Body of pancreas (tissue), 4 donors: ENCODE results near the gene SUN2. TPM values are rescaled to one million over a fixed set of nuclear protein-coding genes. Genes with fewer than 3 reads are reported as not detected.

Source experiments
- ATAC-seq: fragments of 150-250 bp; one replicate; pipeline ENCODE4 v1.9.1; 2016
- DNase-seq, 4 donors: peaks; one replicate each; pipeline ENCODE4 v3.0.0-alpha.2; 2019
- H3K27ac ChIP-seq, 4 donors: fragments of 200-600 bp; sonication (generic); 1 replicate in 3 of 4; 2 replicates in 1 of 4; pipeline versions ENCODE4 v1.5.1 to v1.6.1; 2016 to 2019; ENCODE audit warnings: mild to moderate bottlenecking in 1 of 4, mixed read lengths in 1 of 4, moderate library complexity in 1 of 4
- H3K27me3 ChIP-seq, 2 donors: fragments of 200-600 bp; sonication (generic); one replicate each; pipeline ENCODE4 v1.6.0; 2016; ENCODE audit warnings: mild to moderate bottlenecking in 1 of 2
- H3K36me3 ChIP-seq, 2 donors: fragments of 200-600 bp; sonication (generic); replicated peaks in 1 of 2; 2 replicates each; pipeline ENCODE4 v1.5.1; 2016; ENCODE audit warnings: low read depth in 2 of 2; ENCODE audit not compliant: insufficient read depth in 1 of 2
- H3K4me1 ChIP-seq: fragments of 200-600 bp; sonication (generic); one replicate; pipeline ENCODE4 v1.6.0; 2016
- H3K4me3 ChIP-seq, 2 donors: fragments of 200-600 bp; sonication (generic); 1 replicate in 1 of 2; 2 replicates in 1 of 2; pipeline ENCODE4 v1.5.1; 2016 to 2019
- H3K9me3 ChIP-seq, 3 donors: fragments of 200-600 bp; sonication (generic); 1 replicate in 2 of 3; 2 replicates in 1 of 3; pipeline ENCODE4 v1.5.1; 2016
- CTCF ChIP-seq, 7 experiments: fragments of 450-650 bp in 4 of 7; fragments of 200-600 bp in 3 of 7; sonication (generic) in 3 of 7; IDR thresholded peaks; one replicate each; pipeline ENCODE4 v1.5.1; 2016 to 2019; ENCODE audit warnings: antibody characterized with exemption in 7 of 7
- POLR2A ChIP-seq, 3 donors: fragments of 450-650 bp; IDR thresholded peaks; one replicate each; pipeline ENCODE4 v1.6.1; 2016; ENCODE audit warnings: antibody characterized with exemption in 3 of 3, mild to moderate bottlenecking in 2 of 3
- WGBS, 2 donors: methylation state at CpG; one replicate each; pipeline ENCODE4 v1.1.5; 2017; 5-methylcytosine and 5-hydroxymethylcytosine counted together
- intact Hi-C: fragments of 100-400 bp; cut with DNase I; formaldehyde crosslinking; loops from one replicate; pipeline ENCODE4 v1.15.1; 2023
- total RNA-seq, 2 donors: library from RNA; depleted of rRNA; stranded (reverse); fragments of >200 nt; gene quantifications; one replicate each; pipeline ENCODE4 v1.1.0, GENCODE V29; 2016

SUN2 gene
- total RNA-seq, 2 donors from 2014 or later: 143 to 166 TPM

GRCh38 chr22:38751066-38751421 is 4.8 kb downstream of the SUN2 start:
- peaks cover 21 to 51% of the 10 kb centered on the region in 2 donors for H3K36me3 ChIP-seq
- no peak overlapping the region for H3K27ac ChIP-seq
- WGBS, 2 donors: 86 to 94% methylated on average over 9 to 12 of the region's 12 CpGs
- intact Hi-C loops: no loop called here
- H3K27me3 ChIP-seq: no peaks in the 10 kb centered on the region
- H3K4me1 ChIP-seq: peaks cover 39% of the 10 kb centered on the region
- DNase-seq (no peak), ATAC-seq (no peak)
- H3K9me3 ChIP-seq: no peaks in the 10 kb centered on the region
- TF ChIP-seq POLR2A (IDR thresholded peaks at IDR 0.05) (no peak), CTCF (IDR thresholded peaks at IDR 0.05) (no peak)
- no peak overlapping the region for H3K4me3 ChIP-seq

GRCh38 chr22:38750638-38751037 is 5.2 kb downstream of the SUN2 start:
- Histone ChIP-seq H3K27ac (no peak overlapping the region), H3K36me3 (peaks cover 21 to 53% of the 10 kb centered on the region in 2 donors), H3K4me3 (no peak overlapping the region), H3K4me1 (peaks cover 39% of the 10 kb centered on the region), H3K27me3 (no peaks in the 10 kb centered on the region), H3K9me3 (no peaks in the 10 kb centered on the region)
- TF ChIP-seq CTCF (IDR thresholded peaks at IDR 0.05): no peak
- TF ChIP-seq POLR2A (IDR thresholded peaks at IDR 0.05): no peak
- intact Hi-C loops: no loop called here
- DNase-seq (no peak), ATAC-seq (no peak)
- 90 to 93% methylated on average over 5 to 17 of the region's 17 CpGs for WGBS, 2 donors

- no peak overlapping the region for H3K4me3 ChIP-seq
- H3K36me3 ChIP-seq: peaks cover 21 to 57% of the 10 kb centered on the region in 2 donors
- no peak for ATAC-seq
- TF ChIP-seq POLR2A (IDR thresholded peaks at IDR 0.05) (no peak), CTCF (IDR thresholded peaks at IDR 0.05) (no peak)
- no peaks in the 10 kb centered on the region for H3K27me3 ChIP-seq
- peaks cover 39% of the 10 kb centered on the region for H3K4me1 ChIP-seq
- WGBS, 2 donors: 94 to 95% methylated on average over 14 of the region's 14 CpGs
- no peak overlapping the region for H3K27ac ChIP-seq
- DNase-seq: no peak
- H3K9me3 ChIP-seq: no peaks in the 10 kb centered on the region
- intact Hi-C loops: no loop called here
These were observed 5.7 kb downstream of the SUN2 start for GRCh38 chr22:38750104-38750503.

GRCh38 chr22:38748487-38749136 is 7.2 kb downstream of the SUN2 start:
- Histone ChIP-seq H3K36me3 (peaks cover 21 to 66% of the 10 kb centered on the region in 2 donors), H3K27ac (no peak overlapping the region), H3K27me3 (no peaks in the 10 kb centered on the region), H3K4me1 (peaks cover 28% of the 10 kb centered on the region), H3K4me3 (no peak overlapping the region), H3K9me3 (no peaks in the 10 kb centered on the region)
- intact Hi-C loops: no loop called here
- ATAC-seq: no peak
- no peak for DNase-seq
- no peak for TF ChIP-seq CTCF (IDR thresholded peaks at IDR 0.05)
- WGBS, 2 donors: 80 to 83% methylated on average over 12 to 14 of the region's 14 CpGs
